HG03520 (cell line): ENCODE data around the gene HOXD12.

ENCODE experiments used
- ATAC-seq: cut with Tn5 transposase; IDR thresholded peaks from one replicate; pipeline ENCODE4 v1.9.1; 2021; ENCODE audit warnings: mild to moderate bottlenecking, moderate library complexity; ENCODE audit not compliant: unreplicated experiment

Gene HOXD12

GRCh38 chr2:176080540-176081375 is 18.8 kb upstream of the HOXD12 start:
- ATAC-seq: no peak

GRCh38 chr2:176081376-176081836 is 18.2 kb upstream of the HOXD12 start:
- no peak for ATAC-seq

- no peak for ATAC-seq
Observed at GRCh38 chr2:176081837-176082524, 17.6 kb upstream of the HOXD12 start.

- ATAC-seq: no peak
Observed at GRCh38 chr2:176082525-176082823, 17.1 kb upstream of the HOXD12 start.

GRCh38 chr2:176082824-176083751 is 16.5 kb upstream of the HOXD12 start:
- no peak for ATAC-seq

GRCh38 chr2:176083796-176084261 is 15.8 kb upstream of the HOXD12 start, which contains the start of gene EVX2:
TSS of gene EVX2 (minus strand) at chr2:176083962. CDS start at chr2:176083776, 186 bp downstream.
- no peak for ATAC-seq

GRCh38 chr2:176084611-176085119 is 14.9 kb upstream of the HOXD12 start:
- ATAC-seq: no peak

- no peak for ATAC-seq
Observed at GRCh38 chr2:176085120-176085788, 14.3 kb upstream of the HOXD12 start.

- no peak for ATAC-seq
Observed at GRCh38 chr2:176085861-176086771, 13.5 kb upstream of the HOXD12 start.

- ATAC-seq: no peak
Observed at GRCh38 chr2:176087330-176088047, 12.1 kb upstream of the HOXD12 start.

- ATAC-seq: no peak
Observed at GRCh38 chr2:176088048-176088936, 11.3 kb upstream of the HOXD12 start.

- no peak for ATAC-seq
Observed at GRCh38 chr2:176088937-176089842, 10.4 kb upstream of the HOXD12 start.

GRCh38 chr2:176089843-176090395 is 9.7 kb upstream of the HOXD12 start:
- no peak for ATAC-seq

GRCh38 chr2:176090862-176091261 is 8.7 kb upstream of the HOXD12 start:
- ATAC-seq: no peak

GRCh38 chr2:176091329-176092258 is 8.0 kb upstream of the HOXD12 start:
- ATAC-seq: no peak
